HG03354 (cell line): ENCODE data around the gene RGSL1.

Experiments
- ATAC-seq: cut with Tn5 transposase; IDR thresholded peaks from one replicate; pipeline ENCODE4 v1.9.1; 2021; ENCODE audit warnings: mild to moderate bottlenecking; ENCODE audit not compliant: unreplicated experiment, poor library complexity, severe bottlenecking

Gene RGSL1

DNA sequence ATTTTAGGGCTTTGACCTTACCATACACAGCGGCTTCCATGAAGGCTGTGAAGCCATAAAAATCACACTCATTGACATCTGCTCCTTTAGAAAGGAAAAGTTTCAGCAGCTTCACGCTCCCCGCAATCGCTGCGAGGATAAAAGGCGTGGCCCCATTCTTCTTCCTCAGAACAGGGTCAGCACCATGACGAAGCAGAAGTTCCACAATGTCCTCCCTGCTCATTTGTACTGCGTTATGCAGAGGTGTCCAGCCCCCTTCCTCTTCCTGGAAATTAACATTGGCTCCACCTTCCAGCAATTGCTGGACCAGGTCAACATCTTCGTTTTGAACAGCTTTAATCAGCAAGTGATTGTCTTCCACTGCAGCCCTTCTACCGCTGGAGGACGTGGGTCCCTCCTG is 136.4 kb downstream of the RGSL1 start:
- no peak for ATAC-seq

DNA sequence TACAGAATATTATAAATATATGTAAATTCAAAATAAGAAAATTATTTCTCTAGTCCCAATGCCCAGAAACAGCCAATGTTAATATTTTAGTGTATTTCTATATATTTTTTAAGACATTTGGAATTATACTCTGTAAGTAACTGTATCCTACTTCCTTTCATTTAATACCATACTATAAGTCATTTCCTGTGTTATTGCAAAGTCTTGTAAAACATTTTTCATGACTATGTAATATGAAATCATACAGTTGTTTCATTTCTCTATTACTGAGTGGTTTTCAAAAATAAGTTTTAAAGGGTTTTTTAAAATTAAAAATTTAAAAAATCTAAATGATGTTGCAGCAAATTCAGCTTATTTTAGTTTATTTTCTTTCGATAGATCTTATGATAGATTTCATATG is 137.1 kb downstream of the RGSL1 start:
- no peak for ATAC-seq

DNA sequence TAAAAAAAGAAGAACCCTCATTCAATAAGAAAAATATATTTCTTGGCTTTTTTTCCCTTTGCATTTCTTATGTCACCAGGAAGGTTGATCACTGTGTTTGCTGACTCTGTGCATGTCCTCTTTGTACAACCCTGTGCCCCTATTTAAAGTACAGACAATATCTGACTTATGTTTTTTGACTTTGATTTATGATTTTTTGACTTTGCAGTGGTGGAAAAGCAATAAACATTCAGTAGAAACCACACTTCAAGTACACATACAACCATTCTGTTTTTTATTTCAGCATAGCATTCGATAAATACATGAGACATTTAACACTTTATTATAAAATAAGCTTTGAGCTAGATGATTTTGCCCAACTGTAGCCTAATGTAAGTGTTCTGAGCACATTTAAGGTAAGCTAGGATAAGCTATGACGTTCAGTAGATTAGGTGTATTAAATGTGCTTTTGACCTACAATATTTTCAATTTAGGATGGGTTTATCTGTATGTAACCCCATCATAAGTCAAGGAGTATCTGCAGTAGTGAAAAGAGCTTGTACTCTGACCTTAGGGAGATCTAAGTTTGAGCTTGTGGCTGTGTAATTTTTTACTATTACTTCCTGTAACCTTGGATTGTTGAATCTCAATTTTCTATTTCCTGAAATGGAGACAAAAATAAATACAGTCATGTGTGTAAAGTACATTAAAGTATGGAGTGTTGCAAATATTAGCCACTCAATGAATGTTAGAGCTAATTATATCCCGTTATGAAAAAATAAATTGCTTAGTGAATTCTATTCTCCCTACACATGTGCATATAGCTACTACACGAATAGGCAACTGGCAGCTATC is 137.9 kb downstream of the RGSL1 start:
- ATAC-seq = peak; percentile 15

DNA sequence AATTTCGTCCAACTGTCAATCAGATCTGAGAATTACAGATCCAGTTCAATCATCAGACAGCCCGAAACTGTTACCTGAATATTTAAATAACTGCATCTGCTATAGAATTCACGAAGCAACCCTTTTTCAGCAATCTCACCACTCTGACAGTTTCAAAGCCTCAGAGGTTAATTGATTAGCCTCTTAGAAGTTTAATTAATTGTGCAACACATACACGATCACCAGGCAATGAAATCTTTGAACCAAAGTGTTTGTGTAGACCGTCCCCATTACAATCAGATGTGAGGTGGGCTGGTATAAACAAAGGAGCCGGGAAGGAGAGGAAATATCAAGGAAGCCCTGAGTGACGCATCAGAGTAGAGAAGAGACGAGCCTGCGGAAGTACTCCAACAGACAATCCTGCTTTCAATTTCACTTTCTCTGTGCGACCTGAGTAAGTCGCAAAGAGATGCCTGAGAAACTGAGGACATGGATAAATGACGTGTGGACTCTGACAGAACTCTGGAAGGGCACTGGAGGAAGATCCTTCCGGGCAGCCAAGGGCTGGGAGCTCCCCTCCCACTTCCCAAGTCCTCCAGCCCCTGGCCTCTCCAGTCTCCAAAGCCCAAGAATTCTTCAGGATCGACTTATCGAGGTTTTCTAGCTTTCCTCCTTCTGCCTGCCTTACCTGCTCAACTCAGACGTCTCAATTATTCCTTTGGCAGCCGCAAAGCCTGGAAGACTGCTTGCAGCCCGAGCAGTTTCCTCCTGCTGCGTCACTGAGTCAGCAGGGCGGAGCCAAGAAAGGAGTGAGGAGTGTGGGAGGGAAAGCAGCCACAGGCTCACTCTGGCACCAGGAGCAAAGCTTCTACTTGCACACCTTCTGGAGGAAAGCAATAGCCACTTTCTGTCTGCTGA is 138.8 kb downstream of the RGSL1 start, which contains the start of gene RNASEL:
TSS of gene RNASEL (minus strand) at position 757 of the 897 bp plus-strand sequence. CDS start 2,450 bp downstream, outside the sequence.
- peak; percentile 91 for ATAC-seq

DNA sequence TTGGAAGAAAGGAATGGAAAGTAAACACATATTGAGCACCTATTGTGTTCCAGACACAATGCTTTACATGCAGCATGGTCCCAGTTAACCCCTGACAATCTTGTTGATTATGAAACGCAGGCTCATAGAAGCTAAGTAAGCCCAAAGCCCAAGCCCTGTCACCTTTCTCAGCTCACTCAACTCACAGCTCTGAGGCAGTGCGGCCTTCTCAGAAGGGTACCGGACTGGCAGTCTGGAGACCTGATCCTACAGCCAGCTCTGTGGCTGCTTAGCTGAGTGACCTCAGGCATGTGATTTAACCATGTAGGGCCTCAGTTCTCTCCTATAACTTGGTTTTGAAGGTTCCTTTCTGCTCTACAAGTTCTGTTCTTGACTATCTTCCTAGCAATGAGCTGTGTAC is 139.6 kb downstream of the RGSL1 start:
- ATAC-seq = no peak

DNA sequence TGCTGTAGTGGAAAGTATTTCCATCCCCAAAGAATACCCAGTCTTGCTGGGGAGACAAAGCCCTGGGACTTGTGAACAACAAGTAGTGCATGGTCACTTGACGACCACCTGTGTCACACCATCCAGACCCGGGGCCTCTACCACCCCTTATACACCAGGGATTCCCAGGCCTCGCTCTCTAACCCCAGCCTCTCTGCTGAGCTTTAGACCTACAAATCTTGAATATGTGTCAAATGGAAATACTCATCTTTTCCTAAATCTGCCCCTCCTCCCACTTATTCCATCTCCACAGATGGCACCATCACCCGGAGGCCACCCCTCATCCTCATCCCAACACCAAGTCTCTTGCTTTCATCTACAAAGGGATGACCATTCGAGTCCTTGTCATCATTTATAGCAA is 140.0 kb downstream of the RGSL1 start:
- no peak for ATAC-seq

DNA sequence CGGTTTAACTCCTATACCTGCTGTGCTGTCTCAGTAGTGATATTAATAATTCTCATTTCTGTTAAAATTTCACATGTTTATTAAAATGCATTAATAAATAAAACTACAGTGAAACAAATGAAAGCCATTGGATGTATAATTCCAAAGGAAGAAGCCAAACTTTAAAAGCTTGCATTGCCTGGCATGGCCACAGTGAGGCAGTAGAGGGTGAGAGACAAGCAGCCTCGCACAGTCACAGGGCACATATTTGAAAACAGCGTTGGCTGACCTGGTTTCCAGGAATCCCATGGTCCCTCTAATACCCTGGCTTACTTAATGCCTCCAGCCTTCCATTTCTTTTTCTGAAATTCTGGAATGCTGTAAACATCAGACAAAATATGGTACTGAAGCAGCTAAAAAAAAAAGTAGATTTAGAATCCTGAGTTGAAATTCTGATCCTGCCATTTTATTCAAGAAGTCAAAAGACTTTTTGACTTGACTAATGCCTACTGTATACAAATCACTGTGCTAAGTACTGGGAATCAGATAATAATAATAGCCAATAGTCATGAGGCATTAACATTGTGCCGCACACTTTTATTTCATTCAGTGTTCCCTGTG is 145.8 kb downstream of the RGSL1 start:
- no peak for ATAC-seq

DNA sequence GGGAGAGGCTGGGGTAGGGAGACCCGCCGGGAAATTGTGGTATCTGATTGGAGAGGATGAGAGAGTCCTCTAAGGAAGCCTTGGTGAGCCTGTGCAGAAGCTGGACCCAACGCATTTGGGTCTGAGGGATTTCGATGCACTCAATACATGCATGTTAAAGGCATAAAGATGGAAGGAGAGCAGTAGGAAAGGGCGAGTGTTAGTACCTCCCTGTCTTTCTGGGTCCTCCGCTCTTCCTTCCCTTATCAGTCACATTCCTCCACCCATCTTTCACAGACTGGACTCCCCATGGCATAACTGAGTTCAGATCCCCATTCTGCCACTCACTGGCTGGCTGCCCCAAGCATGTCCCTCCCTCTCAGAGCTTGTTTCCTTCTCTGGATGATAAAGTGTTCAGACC is 147.0 kb downstream of the RGSL1 start:
- no peak for ATAC-seq

DNA sequence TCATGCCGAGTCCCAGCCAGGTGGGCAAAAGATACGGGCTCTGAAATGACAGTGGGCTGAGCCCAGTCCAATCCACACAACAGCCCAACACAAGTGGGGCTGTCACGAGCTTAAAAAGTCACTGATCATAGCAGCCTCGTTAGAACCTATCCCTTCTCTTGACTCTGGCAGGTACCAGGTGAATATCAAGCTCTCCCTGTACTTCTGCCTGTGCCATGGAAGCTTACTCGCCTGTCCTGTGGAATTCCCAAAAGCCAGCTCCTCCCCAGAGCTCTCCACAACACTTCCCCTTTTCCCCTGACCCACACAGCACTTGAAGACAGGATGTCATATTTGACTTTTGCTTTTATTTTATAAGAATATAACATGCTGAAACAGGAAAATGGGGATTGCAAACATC is 148.3 kb downstream of the RGSL1 start:
- no peak for ATAC-seq

DNA sequence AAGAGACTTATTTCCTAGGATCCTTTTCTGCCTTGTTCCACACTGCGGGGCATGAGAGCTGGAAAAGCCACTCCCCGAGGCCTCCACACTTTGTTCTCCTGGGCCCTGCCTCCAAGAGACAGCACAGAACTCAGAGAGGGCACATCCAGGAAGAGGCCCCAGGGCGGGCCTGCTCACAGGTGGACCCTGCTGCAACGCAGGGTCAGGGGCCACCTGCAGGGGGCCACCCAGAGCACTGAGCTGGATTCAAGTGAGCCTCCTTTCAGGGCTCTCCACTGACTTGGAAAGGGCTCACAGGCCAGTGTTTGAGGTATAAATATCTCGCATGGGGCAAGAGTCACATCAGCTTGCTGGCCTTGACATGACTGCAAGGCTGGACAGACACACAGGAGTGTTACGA is 149.4 kb downstream of the RGSL1 start:
- no peak for ATAC-seq

DNA sequence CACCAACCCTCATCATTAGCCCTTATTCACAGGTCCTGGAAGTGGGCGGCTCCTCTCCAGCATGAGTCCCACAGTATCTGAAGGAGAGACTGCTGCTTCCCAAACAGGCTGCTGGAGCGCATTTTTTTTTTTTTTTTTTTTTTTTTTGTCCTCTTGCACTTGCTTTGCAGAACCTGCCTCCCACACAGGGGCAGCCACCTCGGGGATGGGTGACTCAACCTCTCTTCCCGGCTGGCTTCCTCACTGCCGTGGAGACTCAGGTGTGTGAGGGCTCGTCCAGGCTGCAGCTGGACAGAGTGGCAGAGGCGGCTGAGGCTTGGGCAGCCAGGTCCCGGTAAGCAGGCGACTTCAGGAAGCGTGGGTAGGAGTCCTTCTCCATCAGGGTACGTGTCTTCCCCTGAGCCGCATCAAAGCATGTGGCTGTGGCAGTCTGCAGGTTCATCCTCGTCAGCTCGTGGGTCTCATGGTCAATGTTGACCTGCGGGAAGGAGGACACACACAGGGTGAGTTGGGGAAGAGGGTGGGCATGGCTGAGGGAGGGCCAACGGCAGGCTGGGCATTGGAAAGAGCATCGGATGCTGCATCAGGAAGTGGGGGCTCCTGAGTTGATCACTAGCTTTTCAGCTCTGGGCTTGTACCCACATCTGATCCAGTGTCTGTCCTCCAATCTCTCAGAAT is 150.2 kb downstream of the RGSL1 start:
- no peak for ATAC-seq

DNA sequence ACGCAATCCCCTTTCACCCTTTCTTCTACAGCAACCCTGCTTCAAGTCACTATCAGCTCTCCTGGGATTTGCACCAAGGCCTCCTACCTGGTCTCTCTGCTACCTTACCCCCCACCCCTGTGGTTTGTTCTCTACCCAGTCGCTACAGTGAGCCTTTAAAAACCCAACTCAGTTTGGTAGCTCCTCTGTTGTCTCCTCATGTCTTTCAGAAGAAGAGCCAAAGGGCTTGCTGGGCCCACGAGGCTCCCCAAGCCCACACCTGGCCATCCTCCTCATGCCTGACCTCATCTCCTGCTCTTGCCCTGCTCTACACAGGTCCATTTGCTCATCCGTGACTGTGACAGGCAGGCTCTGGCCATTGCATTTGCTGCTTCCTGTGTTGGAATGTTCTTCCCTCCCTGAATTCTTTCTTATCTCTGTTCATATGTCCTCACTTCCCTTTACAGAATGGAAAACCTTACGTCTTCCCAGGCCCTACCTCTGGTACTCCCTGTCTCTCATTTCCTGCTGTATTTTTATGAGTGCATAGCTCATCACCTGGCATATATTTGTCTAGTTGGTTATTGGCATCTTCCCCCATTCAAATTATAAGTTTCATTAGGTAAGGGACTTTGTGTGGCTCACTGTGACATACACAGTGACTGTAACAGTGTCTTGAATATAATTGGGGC is 150.9 kb downstream of the RGSL1 start:
- ATAC-seq = no peak

DNA sequence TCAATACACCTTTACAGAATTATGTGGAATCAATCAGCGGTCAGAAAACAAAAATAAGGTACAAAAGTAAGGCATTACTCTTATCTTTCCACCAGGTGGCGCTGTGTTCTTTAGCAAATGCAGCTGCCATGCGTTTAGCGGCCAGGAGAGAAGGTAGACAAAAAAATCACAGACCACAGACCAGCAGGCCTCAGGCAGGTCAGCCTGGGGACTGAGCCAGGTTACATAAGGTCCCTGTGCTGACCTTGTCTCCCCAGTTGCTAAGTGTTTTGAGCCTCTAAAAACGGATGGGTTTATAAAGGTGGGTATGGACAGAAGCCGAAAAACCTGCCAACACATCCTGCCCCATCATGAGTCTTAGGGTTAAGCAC is 151.5 kb downstream of the RGSL1 start:
- no peak for ATAC-seq

DNA sequence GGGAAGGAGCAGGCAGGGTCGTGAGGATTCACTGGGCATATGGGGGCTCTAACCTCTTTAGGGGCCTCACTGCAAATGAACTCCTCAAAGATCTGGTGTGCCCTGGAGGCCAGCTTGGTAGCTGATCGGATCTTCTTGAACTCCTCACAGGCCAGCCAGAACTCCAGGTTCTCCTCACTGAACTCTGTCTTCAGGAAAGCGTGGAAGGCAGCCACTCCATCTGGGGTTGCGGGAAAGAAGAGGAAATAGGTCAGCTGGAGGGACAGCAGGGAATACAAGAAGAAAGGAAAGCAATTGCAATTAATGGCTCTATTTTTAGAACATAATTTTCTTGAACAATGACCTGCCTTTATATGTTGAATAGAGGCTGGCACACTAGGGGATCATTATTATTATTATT is 152.0 kb downstream of the RGSL1 start:
- no peak for ATAC-seq

DNA sequence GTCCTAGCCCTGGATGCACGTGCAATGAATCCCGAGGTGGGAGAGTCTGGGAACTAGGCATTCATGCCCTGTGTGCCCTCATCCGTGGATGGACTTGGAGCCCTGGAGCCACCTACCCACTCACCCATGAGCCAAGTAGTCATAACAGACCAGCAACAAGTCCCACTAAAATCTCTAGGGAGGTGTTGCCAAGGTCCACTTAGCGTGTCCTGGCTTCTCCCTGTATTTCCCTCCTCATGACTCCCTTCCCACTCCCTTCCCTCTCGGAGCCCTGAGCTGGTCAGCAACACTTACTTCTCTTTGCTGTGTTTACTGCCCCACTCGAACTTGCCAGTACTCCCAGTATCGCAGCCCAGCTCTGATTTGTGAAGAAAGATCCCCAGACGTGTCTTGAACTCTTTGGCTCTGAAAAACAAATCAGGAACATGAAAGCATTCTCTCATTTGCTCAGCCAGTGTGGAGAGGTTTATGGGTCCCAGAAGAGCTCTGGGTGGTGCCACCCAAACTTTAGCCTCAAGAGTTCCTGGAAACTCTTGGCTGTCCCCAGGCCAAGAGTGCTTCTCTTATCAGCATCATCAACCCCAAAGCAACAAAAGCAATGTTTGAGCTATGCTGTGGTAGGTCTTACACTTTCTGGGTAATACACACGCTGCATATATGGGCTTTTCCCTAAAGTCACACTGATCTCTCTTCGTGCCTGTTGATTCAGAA is 153.1 kb downstream of the RGSL1 start:
- ATAC-seq = no peak

DNA sequence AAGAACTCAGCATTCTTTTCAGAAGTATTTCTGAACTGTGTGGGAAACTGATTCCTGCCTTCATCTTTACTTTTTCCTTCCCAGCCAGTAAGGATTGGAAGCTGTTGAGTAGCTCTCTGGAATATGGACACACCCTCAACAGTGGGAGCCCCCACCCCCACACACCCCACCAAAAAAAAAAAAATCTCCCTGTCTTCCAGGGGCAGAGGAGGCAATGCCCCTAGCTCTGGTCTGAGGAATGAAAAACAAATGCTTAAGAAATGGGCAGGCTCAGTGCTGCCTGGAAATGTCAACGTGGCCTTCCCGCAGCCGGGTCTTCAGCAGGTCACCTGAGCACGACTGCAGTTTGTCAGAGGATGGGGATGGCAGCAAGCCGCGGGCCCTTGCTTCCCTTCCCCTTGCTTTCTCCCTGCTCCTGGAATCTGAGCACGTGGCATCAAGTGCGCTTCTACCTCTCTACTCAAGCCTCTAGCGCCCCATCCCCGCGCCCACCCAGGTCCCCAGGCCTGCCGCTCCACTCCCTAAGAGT is 153.8 kb downstream of the RGSL1 start:
- ATAC-seq = peak; percentile 17

DNA sequence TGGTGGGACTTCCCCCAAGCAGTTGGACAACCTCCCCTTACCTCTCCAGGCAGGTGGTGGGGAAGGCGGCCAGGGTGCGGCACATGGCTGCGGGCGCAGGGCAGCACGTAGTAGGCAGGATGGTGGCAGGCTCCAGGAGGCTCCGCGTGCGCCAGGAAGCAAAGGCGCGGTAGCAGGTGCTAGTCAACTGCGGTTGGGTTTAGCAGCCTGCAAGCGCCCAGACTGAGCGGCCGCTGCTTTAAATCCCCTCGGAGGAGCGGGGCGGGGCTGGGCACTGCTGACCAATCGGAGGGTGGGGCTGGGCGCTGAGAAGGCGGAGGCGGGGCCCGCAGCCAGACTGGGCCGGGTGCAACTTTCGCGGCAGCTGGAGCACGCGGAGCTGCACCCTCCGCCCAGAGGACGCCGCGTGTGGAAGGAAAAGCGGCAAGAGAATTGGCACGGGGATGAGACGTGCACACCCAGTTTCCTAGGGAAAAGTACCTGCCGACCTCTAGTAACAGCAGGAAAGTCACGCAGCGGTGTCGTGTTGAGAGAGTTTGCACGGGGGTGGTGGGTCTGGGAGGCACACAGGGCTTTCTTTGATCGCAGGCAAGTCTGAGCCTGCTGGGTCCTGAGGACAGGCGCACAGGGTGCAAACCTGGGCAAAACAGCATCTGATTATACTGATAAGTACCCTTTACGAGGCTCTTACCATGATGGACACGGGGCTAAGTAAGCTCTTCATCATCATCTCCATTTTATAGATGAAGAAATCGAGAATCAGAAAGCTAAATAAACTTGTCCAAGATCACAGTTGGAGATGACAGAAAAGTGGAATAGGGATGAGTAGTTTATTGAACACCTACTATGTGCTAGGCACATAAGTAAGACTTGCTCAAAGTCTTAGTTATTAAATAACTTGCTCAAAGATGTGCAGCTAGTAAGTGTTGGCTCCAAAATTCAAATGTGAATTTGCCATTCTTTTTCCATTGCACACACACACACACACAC is 154.5 kb downstream of the RGSL1 start, which contains the start of gene RGS16:
TSS of gene RGS16 (minus strand) at position 215 of the 990 bp plus-strand sequence. CDS start at position 85, 130 bp downstream.
- peak; percentile 89 for ATAC-seq
